H9 (cell line): ENCODE results near the gene CMTM4. TPM values are rescaled to one million over a fixed set of nuclear protein-coding genes. Genes with fewer than 3 reads are reported as not detected.
A peak's percentile ranks its signal among the peaks of the same experiment; 100 is the strongest.

Experiments
- DNase-seq: peaks from one replicate; pipeline ENCODE4 v3.0.0-alpha.2; 2017
- H2AFZ ChIP-seq: one replicate; pipeline ENCODE4 v1.6.1; 2013; ENCODE audit warnings: mild to moderate bottlenecking, low read length, control low read depth, moderate library complexity
- H2AK5ac ChIP-seq: 2 replicates; pipeline ENCODE4 v1.6.1; 2013; ENCODE audit warnings: low read length, control low read depth, mixed read lengths; ENCODE audit not compliant: insufficient read length
- H2BK120ac ChIP-seq: one replicate; pipeline ENCODE4 v1.6.1; 2013; ENCODE audit warnings: low read depth, mild to moderate bottlenecking, low read length, control low read depth, inconsistent platforms; ENCODE audit not compliant: poor library complexity, severe bottlenecking
- H2BK12ac ChIP-seq: 2 replicates; pipeline ENCODE4 v1.6.1; 2013; ENCODE audit warnings: low read length, control low read depth, mixed read lengths, low read depth; ENCODE audit not compliant: insufficient read length
- H2BK15ac ChIP-seq: 2 replicates; pipeline ENCODE4 v1.6.1; 2013; ENCODE audit warnings: low read depth, low read length, control low read depth
- H2BK20ac ChIP-seq: one replicate; pipeline ENCODE4 v1.6.1; 2013; ENCODE audit warnings: low read depth, mild to moderate bottlenecking, low read length, control low read depth, inconsistent platforms; ENCODE audit not compliant: poor library complexity, severe bottlenecking
- H2BK5ac ChIP-seq: 2 replicates; pipeline ENCODE4 v1.6.1; 2013; ENCODE audit warnings: low read length, control low read depth, mixed read lengths; ENCODE audit not compliant: insufficient read length
- H3K14ac ChIP-seq: 2 replicates; pipeline ENCODE4 v1.6.1; 2013; ENCODE audit warnings: low read length, control low read depth; ENCODE audit not compliant: insufficient read depth
- H3K18ac ChIP-seq: 2 replicates; pipeline ENCODE4 v1.6.1; 2013; ENCODE audit warnings: low read depth, mild to moderate bottlenecking, mixed read lengths, low read length, control low read depth; ENCODE audit not compliant: insufficient read length
- H3K23ac ChIP-seq: 2 replicates; pipeline ENCODE4 v1.6.1; 2013; ENCODE audit warnings: low read length, control low read depth, mixed read lengths, low read depth; ENCODE audit not compliant: insufficient read length
- H3K23me2 ChIP-seq: 2 replicates; pipeline ENCODE4 v1.6.1; 2013; ENCODE audit warnings: low read depth, mild to moderate bottlenecking, mixed read lengths, low read length, control low read depth; ENCODE audit not compliant: insufficient read length, poor library complexity, severe bottlenecking
- H3K27ac ChIP-seq: 2 replicates; pipeline ENCODE4 v1.5.1; 2013; ENCODE audit warnings: low read length, control low read depth, mixed read lengths, low read depth; ENCODE audit not compliant: insufficient read length
- H3K27me3 ChIP-seq: 2 replicates; pipeline ENCODE4 v1.6.1; 2013; ENCODE audit warnings: low read length, control low read depth, inconsistent platforms; ENCODE audit not compliant: insufficient read depth
- H3K4ac ChIP-seq: 2 replicates; pipeline ENCODE4 v1.6.1; 2013; ENCODE audit warnings: low read depth, mild to moderate bottlenecking, control low read depth, inconsistent platforms, low read length, moderate library complexity
- H3K4me1 ChIP-seq: 2 replicates; pipeline ENCODE4 v1.6.1; 2013; ENCODE audit warnings: low read length, control low read depth, inconsistent platforms; ENCODE audit not compliant: insufficient read depth
- H3K4me2 ChIP-seq: 2 replicates; pipeline ENCODE4 v1.6.1; 2013; ENCODE audit warnings: low read length, control low read depth, mixed read lengths; ENCODE audit not compliant: insufficient read length, insufficient read depth
- H3K56ac ChIP-seq: 2 replicates; pipeline ENCODE4 v1.6.1; 2013; ENCODE audit warnings: low read depth, mild to moderate bottlenecking, mixed read lengths, low read length, control low read depth; ENCODE audit not compliant: insufficient read length
- H3K79me1 ChIP-seq: 2 replicates; pipeline ENCODE4 v1.6.1; 2013; ENCODE audit warnings: low read depth, mild to moderate bottlenecking, moderate library complexity, low read length, control low read depth, inconsistent platforms; ENCODE audit not compliant: insufficient read depth, poor library complexity, severe bottlenecking
- H3K79me2 ChIP-seq: 2 replicates; pipeline ENCODE4 v1.6.1; 2013; ENCODE audit warnings: low read length, control low read depth, inconsistent platforms; ENCODE audit not compliant: insufficient read depth
- H3K9ac ChIP-seq: 2 replicates; pipeline ENCODE4 v1.6.1; 2013; ENCODE audit warnings: low read length, control low read depth, mixed read lengths; ENCODE audit not compliant: insufficient read length; ENCODE audit errors: extremely low read depth
- H3K9me3 ChIP-seq: one replicate; pipeline ENCODE4 v1.6.1; 2013; ENCODE audit warnings: low read depth, low read length, inconsistent platforms; ENCODE audit not compliant: control insufficient read depth
- H3T11ph ChIP-seq: one replicate; pipeline ENCODE4 v1.6.1; 2013; ENCODE audit warnings: mild to moderate bottlenecking, low read length, control low read depth, inconsistent platforms
- H4K20me1 ChIP-seq: one replicate; pipeline ENCODE4 v1.6.1; 2013; ENCODE audit not compliant: control insufficient read depth, insufficient read length, insufficient read depth
- H4K5ac ChIP-seq: 2 replicates; pipeline ENCODE4 v1.6.1; 2013; ENCODE audit warnings: low read depth, mild to moderate bottlenecking, mixed read lengths, low read length, control low read depth; ENCODE audit not compliant: insufficient read length
- H4K8ac ChIP-seq: replicated peaks from 2 replicates; pipeline ENCODE4 v1.6.1; 2013; ENCODE audit warnings: low read length, control low read depth, mixed read lengths, low read depth; ENCODE audit not compliant: insufficient read length
- H4K91ac ChIP-seq: 2 replicates; pipeline ENCODE4 v1.6.1; 2013; ENCODE audit warnings: low read depth, mild to moderate bottlenecking, moderate library complexity, mixed read lengths, low read length, control low read depth; ENCODE audit not compliant: insufficient read length
- H3K27ac Mint-ChIP-seq, 3 experiments: 2 replicates in 2 of 3; 3 replicates in 1 of 3; pipeline ENCODE4 v1.8.0; 2020 to 2021; ENCODE audit warnings: mixed read lengths in 3 of 3, mild to moderate bottlenecking in 1 of 3, moderate library complexity in 1 of 3
- H3K27me3 Mint-ChIP-seq: 2 replicates; pipeline ENCODE4 v1.8.0; 2021; ENCODE audit warnings: low read depth, mild to moderate bottlenecking, moderate library complexity, mixed read lengths
- H3K36me3 Mint-ChIP-seq, 3 experiments: 2 replicates in 2 of 3; 3 replicates in 1 of 3; pipeline ENCODE4 v1.8.0; 2020 to 2021; ENCODE audit warnings: low read depth in 3 of 3, mixed read lengths in 3 of 3; ENCODE audit not compliant: insufficient read depth in 1 of 3
- H3K4me1 Mint-ChIP-seq, 2 experiments: 2 replicates each; pipeline ENCODE4 v1.8.0; 2020; ENCODE audit warnings: mixed read lengths in 2 of 2
- H3K4me3 Mint-ChIP-seq, 2 experiments: 2 replicates in 1 of 2; 3 replicates in 1 of 2; pipeline ENCODE4 v1.8.0; 2020 to 2021; ENCODE audit warnings: mild to moderate bottlenecking in 2 of 2, mixed read lengths in 2 of 2, moderate library complexity in 1 of 2
- H3K9me3 Mint-ChIP-seq, 2 experiments: 2 replicates in 1 of 2; 3 replicates in 1 of 2; pipeline ENCODE4 v1.8.0; 2020; ENCODE audit warnings: mild to moderate bottlenecking in 2 of 2, mixed read lengths in 2 of 2, moderate library complexity in 1 of 2
- WGBS: extraction: QIAGEN DNeasy Blood & Tissue Kit; methylation state at CpG from one replicate; pipeline ENCODE4 v1.1.7; 2013; ENCODE audit warnings: missing lambda C conversion rate, low lambda C conversion rate, mixed read lengths; ENCODE audit not compliant: insufficient read length; ENCODE audit errors: extremely low coverage; 5-methylcytosine and 5-hydroxymethylcytosine counted together
- total RNA-seq: library from RNA; stranded (reverse); gene quantifications from 2 replicates; pipeline ENCODE4 v1.2.1, GENCODE V29; 2021
- TF ChIP-seq, protein P1 (sequence below): fragments of 200-600 bp; sonication (generic); conservative IDR thresholded peaks from 3 replicates; pipeline ENCODE4 v1.8.0; 2021; ENCODE audit warnings: antibody characterized with exemption, mild to moderate bottlenecking

CMTM4 gene
- total RNA-seq, 1 experiment from 2014 or later = 40.5 TPM

DNA sequence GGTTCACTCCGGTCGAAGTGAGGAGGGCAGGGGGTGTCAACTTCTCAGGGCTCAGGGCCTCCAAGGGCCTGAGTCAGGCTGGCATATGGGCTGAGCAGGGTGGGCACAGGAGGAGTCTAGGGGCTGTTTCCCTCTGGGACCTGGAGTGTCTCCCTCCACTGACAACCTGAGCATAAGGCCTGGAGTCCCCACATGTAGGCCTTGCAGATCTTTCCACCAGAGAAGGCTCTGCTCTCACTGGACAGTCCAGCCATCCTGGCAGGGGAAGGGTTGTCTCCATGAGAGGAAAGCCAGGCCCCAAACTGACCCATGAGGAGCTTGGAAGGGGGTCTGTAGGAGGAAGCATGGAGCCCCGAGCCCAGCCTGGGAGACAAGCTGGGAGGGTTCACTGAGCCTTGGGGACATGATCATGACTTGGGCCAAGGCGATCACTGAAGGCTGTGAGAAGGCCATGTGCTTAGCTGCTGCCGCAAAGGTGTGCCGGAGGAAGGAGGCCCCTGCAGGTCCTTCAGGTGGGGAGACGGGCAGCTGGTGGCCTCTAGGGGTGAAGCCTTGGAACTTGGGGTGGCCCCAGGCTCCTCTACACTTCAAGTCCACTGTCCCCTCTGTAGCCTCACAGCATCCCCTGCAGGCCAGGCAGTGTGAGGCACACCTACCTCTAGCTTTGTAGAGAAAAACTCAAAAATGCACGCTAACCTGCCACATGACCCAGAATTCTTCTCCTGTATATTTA is 107.4 kb downstream of the CMTM4 start:
- H2BK20ac ChIP-seq = no peak overlapping the region
- no peak overlapping the region for H3K14ac ChIP-seq
- no peaks in the 10 kb centered on the region for H3K79me2 ChIP-seq
- peaks cover 12 to 20% of the 10 kb centered on the region in 2 experiments for H3K4me1 Mint-ChIP-seq
- H3K23ac ChIP-seq = no peak overlapping the region
- H2BK120ac ChIP-seq = no peak overlapping the region
- peak overlapping the region; percentile 67 for H4K91ac ChIP-seq
- no peak overlapping the region for H3K4me3 Mint-ChIP-seq
- no peak overlapping the region for H3K4me2 ChIP-seq
- no peak overlapping the region for H3K27ac ChIP-seq
- H3K79me1 ChIP-seq = no peaks in the 10 kb centered on the region
- no peaks in the 10 kb centered on the region for H3K4me1 ChIP-seq
- WGBS = no CpG with 5 or more reads among the region's 8 CpGs
- H2BK5ac ChIP-seq = no peak overlapping the region
- no peak overlapping the region for H3T11ph ChIP-seq
- no peak overlapping the region for H4K5ac ChIP-seq
- no peak overlapping the region for H4K8ac ChIP-seq
- no peak overlapping the region for H3K9ac ChIP-seq
- H3K9me3 Mint-ChIP-seq = no peaks in the 10 kb centered on the region
- no peaks in the 10 kb centered on the region for H4K20me1 ChIP-seq
- no peaks in the 10 kb centered on the region for H3K27me3 ChIP-seq
- DNase-seq = peak; percentile 73
- no peaks in the 10 kb centered on the region for H3K36me3 Mint-ChIP-seq
- no peak overlapping the region for H2BK12ac ChIP-seq
- no peaks in the 10 kb centered on the region; the same call in 1 of the 2 replicates for H3K27me3 Mint-ChIP-seq
- H3K27ac Mint-ChIP-seq = peak overlapping the region in 1 of 3 experiments; percentile 44; a peak in 1 of 7 replicates
- H2BK15ac ChIP-seq = no peak overlapping the region
- H3K23me2 ChIP-seq = no peaks in the 10 kb centered on the region
- H3K56ac ChIP-seq = no peak overlapping the region
- H2AFZ ChIP-seq = no peak overlapping the region
- H3K4ac ChIP-seq = no peak overlapping the region
- TF ChIP-seq, protein P1, sequence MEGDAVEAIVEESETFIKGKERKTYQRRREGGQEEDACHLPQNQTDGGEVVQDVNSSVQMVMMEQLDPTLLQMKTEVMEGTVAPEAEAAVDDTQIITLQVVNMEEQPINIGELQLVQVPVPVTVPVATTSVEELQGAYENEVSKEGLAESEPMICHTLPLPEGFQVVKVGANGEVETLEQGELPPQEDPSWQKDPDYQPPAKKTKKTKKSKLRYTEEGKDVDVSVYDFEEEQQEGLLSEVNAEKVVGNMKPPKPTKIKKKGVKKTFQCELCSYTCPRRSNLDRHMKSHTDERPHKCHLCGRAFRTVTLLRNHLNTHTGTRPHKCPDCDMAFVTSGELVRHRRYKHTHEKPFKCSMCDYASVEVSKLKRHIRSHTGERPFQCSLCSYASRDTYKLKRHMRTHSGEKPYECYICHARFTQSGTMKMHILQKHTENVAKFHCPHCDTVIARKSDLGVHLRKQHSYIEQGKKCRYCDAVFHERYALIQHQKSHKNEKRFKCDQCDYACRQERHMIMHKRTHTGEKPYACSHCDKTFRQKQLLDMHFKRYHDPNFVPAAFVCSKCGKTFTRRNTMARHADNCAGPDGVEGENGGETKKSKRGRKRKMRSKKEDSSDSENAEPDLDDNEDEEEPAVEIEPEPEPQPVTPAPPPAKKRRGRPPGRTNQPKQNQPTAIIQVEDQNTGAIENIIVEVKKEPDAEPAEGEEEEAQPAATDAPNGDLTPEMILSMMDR = peak; percentile 80
- peak overlapping the region; percentile 42 for H3K18ac ChIP-seq
- H3K9me3 ChIP-seq = no peaks in the 10 kb centered on the region
- no peak overlapping the region for H2AK5ac ChIP-seq
